ENCODE measurements around the gene ALAD.
"Not testable (repeated sequence)": the region's sequence is repeated elsewhere in the genome, so short reads cannot be mapped to it uniquely, and the experiment has no call there.

Gene ALAD

DNA sequence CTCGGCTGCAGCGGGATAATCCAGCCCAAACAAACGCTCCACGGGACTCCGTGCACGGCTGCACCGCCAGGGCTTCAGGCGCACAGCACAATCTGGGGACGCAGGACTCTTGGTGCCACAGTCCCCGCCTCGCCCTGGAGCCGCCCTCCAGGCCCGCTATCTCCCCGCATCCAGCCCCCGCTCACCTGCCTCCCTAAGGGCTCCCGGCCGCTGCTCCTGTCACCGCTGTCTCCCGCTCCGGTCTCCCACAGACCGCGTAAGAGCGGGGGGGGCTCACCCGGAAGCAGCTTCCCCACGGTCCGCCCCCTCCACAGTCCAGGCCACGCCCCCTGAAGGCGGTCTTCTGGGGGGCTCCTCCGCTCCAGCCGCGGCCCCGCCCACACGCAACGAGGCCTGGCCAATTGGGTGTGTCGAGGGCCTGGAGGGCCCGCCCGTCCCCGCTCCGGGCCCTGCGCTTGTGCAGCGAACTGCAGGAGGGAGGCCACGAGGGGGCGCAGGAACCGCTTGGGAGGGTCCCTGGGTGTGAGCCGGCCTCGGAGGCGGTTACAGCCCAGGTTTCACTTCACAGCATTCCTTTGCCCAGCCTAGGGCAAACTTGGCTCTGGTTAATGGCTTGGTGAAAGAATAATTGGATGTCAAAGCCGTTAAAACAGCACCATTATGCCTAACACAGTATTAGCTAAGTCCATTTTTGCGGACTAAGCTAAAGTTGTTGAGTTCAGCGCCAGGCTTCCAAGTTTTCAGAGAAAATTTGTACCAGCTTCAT is at the start of gene ALAD:
Gene ALAD (minus strand): TSS at position 258 of the 766 bp plus-strand sequence. CDS start 7,725 bp downstream, outside the sequence.
- DNase-seq (ENCODE audit: low read depth) = peak; percentile 98

DNA sequence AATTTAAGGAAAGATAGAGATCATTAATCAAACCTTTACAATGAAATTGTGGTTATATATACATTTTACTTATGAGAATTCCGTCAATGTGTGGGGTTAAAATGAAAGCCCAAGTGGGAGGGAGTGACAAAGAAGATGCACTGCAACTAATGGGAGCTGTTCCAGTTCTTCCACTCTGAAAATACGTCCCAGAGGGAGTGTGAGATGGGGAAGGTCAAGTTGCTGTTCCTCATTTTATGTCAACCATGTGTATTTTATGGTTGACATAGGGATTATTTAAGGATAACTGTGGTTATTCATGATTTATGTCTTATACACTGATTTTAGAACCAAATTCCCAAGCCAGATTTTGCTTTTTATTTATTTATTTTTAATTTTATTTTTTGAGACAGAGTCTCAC is 48.3 kb upstream of the ALAD start:
- no peak for DNase-seq (ENCODE audit: low read depth)

DNA sequence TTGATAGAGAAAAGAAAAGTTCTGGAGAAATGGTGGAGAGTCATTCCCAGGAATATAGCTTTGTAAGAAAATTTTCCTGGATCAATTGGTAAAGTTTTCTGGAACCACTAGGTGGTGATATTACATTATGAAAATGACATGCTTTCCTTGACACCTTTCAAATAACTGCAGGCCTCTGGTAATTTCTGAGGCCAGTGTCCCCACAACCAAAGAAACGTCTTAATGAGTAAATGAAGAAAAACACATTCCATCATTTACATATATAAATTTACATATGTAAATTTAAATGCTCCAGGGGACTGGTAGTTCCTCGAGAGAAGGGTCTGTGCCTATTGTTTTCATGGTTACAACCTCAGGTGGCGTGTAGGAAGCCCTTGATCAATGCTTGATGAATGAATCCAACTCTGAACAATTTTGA is 45.2 kb upstream of the ALAD start:
- DNase-seq (ENCODE audit: low read depth) = peak; percentile 64

DNA sequence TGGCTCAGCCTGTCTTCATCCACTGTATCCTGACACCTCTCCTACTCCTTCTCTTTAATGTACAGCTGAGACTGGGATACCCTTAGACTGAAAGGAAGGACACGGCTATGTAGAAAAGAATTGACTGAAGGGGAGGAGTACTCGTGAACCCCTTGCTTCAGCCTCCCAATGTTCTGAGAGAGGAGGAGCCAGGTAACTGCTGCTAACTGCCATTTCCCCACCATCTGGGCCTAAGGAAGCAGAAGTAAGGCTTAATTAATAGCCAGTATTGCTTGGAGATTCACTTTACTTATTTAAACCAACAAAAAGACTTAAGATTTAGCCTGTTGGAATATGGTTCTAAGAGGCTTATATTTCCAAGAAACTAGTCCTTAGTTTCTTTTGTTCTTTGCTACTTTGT is 43.7 kb upstream of the ALAD start:
- DNase-seq (ENCODE audit: low read depth) = no peak

DNA sequence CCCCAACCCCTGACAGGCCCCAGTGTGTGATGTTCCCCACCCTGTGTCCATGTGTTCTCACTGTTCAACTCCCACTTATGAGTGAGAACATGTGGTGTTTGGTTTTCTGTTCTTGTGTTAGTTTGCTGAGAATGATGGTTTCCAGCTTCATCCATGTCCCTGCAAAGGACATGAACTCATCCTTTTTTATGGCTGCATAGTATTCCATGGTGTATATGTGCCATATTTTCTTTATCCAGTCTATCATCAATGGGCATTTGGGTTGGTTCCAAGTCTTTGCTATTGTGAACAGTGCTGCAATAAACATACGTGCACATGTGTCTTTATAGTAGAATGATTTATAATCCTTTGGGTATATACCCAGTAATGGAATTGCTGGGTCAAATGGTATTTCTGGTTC is 36.6 kb upstream of the ALAD start:
- DNase-seq (ENCODE audit: low read depth) = not testable (repeated sequence)

DNA sequence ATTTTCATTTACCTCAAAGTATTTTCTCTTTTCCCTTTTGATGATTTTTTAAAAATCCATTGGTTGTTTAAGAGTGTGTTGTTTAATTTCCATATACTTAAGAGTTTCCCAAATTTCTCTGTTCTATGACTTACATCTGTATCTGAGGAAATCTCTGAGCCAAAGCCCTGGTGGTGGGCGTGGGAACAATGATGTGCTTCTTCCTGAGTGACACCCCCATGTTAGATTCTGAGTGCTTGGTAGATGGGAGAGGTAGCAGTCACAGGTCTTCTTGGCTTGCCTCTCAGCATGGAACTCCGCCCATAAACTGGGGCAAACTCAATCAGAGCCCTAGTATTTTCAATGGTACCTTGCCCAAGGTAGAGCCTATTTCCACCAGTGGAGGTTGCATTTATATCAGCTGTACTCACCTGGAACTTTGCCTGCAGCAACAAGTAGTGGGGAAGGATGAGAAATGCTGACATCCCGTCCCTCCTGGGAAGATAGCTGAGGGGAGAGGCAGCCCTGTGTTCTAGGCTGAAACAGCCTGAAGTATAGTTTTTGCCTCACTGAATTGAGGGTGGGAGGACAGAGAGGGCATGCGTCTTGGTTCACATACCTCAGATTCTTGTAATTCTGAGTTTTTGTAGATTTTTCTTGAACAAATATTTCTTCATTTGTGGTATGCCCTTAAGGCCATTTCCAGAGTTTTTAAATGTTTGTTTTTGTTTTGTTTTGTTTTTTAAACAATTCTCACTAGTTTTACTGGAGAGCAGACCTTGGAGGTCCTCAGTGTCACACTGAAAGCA is 35.8 kb upstream of the ALAD start:
- DNase-seq (ENCODE audit: low read depth) = peak; percentile 77

DNA sequence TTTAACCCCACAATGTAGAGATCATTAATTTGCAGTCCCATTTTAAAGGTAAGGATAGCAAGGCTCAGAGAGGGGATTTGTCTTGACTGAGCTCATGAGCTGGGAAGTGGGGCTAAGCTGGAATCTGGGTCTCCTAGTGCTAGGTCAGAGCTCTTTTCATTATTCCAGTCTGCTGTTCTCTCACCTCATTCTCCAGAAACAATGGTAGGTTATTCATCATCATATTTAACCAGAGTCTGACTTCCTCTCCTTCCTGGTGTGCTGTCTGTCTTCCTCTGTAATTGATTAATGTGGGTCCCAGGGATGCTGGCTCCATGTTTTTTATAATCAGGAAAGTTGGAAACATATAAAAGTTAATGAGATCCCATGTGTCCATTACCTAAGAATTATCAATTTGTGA is 30.1 kb upstream of the ALAD start:
- no peak for DNase-seq (ENCODE audit: low read depth)

DNA sequence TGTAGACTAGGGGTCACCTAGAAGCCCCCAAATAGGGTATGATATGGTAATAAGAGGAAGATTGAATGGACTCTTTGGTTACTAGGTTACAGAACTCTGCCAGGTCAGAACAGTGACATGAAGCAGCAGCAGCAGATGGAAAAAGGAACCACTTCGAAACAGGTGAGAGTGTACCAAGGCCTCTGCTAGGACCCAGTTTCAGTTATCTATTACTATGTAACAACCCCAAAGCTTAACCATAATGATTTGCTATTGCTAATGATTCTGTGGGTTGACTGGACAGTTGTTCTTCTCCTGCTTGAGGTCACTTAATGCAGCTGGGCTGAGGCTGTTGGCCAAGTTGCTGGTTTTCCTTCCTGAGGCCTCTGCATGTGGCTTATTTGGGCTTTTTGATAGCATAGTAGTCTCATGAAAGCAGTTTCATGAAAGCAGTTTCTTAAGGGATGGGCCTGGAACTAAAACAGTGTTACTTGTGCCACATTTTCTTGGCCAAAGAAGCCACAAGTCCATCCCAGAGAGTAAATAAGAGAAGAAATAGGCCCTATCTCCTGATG is 27.1 kb upstream of the ALAD start:
- DNase-seq (ENCODE audit: low read depth) = no peak

DNA sequence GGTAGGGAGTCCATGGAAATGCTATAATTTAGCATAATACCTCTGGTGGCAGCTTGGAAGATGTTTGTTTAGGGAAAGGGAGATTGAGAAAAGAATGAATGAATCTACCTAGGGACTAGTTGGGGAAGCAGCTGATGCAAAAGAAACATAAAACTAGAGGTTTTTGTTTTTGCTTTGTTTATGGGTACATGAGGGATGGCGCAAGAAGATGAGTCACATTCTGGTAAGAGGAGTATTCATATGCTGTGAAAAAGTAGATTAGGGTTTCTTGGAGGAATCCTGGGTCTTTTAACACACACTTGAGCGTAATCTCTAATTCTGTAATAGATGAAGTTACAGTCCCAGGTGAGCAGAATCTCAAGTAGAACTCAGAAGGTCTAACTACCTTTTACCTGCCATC is 26.5 kb upstream of the ALAD start:
- DNase-seq (ENCODE audit: low read depth) = peak; percentile 44

DNA sequence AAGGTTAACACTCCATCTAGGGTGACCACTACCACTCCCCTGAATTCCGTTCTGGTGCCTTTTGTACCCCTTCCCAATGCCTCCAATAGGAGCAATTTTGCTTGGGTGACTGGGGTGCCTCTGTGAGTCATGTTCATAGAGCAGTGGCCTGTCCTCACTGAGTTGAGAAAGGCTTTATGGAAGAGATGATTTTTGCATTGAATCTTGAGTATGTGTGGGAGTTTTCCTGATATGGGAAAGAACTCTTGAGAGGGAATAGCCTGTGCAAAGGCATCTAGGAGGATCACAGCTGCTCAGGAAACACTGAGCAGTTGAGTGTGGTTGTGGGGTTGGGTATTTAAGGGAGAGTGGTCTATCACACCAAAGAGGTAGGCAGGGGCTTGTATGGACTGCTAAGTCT is 25.6 kb upstream of the ALAD start:
- no peak for DNase-seq (ENCODE audit: low read depth)

DNA sequence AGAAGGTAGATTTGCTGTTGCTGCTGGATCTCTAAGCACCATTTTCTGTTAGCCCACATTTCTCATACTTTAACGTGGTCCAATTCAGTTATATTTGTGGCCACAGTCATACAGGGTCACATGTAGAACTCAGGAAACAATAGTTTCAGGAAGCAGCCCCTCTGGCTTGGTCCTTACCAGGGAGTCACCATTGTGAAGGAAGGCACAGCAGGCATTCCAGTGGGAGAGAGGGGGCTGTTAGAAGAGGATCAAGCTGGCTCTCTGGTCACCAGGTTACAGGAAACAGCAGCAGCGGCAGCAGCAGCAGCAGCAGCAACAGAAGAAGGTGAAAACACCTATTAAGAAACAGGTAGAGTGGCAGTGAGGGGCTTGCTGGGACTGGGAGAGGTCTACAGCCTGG is 24.0 kb upstream of the ALAD start:
- DNase-seq (ENCODE audit: low read depth) = no peak

DNA sequence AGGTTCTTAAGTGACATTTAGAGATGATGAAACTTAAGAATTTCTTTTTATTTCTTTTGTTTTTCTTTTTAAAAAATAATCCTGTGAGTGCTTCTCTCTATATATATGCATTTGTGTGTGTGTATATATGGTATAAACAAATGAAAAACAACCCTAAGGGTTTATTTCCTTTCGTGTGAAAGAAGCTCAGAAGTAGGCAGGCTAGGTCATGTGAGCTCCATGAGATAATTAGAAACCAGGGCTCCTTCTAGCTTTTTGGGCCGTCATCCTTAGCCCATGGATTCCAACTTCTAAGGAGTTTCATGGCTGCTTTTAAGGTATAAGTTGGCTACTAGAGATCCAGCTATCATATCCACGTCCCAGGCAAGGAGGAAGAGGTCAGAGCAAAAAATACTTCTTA is 20.6 kb upstream of the ALAD start:
- DNase-seq (ENCODE audit: low read depth) = no peak

DNA sequence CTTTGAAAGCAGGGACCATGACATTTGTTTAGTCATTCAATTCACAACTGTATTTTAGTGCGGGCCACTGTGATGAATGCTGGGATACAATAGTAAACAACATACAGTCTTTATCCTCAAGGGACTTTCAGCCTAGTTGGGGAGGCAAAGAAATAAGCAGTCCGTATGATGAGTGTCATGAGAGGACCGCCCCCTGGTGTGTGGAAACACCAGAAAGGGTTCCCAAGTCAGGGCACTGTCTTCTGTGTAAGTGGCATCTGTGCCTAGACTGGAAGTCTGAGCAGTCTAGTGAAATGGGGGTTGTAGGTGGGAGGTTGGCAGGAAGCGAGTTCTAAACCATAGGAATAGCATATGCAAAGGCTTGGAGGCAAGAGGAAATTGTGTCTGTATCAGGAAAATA is 16.3 kb upstream of the ALAD start:
- DNase-seq (ENCODE audit: low read depth) = no peak

DNA sequence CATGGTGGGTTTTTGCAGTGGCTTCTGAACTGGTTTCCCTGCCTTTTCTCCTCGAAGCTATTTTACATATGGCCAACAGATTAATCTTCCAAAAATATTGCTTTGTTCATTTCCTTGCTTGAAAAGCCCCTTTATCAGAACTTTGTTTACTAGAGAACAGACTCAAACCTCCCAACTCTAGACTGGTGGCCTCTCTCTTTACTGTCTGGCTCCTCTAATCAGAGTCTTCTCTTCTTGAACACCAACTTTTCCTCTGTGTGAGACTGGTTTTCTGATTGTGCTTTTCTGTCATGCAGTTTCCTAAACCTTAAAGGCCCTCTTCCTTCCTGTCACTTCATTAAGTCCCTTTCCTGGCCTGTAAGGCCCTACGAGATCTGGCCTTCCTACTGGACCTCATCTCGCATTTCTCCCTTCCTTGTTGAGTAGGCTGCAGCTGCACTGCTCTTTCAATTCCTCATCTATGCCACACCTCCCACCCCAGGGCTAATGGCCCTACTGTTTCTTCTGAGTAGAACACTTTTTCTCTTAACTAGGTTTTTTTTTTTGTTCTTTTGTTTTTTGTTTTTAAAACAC is 15.2 kb upstream of the ALAD start:
- DNase-seq (ENCODE audit: low read depth) = no peak

DNA sequence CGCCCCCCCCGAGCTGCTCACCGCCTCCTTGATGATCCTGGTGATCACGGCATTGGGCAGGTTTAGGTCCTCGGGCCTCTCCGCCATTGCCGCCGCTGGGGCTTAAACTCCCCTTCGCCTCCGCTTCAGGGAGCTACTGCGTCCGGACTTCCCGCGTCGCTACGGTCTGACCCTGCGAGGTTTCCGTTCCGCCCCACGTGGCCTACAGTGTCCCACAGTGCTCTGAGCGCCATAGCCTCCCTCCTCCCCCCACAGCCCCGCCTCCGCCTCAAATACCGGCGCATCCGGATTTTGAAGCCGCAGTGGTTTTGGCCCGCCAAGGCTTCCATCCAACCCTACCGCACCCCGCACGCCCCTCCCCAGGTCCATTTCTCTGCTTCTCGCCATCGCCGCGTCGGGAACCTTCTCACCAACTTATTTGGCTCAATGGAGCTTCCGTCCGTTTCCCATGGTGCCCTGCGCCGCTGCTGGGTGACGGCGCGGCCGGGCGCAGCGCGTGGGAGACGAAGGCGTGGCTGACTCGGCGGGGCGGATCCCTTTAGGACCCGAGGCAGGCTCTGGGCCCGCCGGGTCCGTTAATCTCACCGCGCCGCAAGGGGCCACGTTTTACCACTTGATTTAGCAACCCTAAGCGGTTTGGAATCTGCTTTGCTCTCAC is 9.3 kb upstream of the ALAD start, which contains the start of the genes C9orf43 and POLE3:
Gene C9orf43 (plus strand): TSS at position 541 of the 658 bp plus-strand sequence. CDS start 2,747 bp downstream, outside the sequence.
Gene POLE3 (minus strand): TSS at position 469 of the 658 bp plus-strand sequence. CDS start 382 bp downstream, at position 87.
- DNase-seq (ENCODE audit: low read depth) = peak; percentile 95

DNA sequence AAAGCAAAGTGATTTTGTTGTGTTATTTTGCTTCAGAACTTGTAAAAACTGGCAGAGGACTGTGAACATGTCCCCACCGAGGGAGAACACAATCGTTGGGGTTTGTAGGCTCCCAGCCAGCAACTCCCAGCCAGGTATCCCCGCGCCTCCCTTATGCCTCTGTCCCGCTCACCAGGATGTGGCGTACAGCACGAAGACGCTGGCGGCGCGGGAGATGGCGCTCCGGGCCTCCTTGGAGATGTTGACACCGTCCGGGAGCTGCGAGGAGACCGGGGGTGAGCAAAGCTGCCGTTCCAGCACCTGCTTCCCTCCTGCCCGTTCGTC is 8.8 kb upstream of the ALAD start:
- no peak for DNase-seq (ENCODE audit: low read depth)

DNA sequence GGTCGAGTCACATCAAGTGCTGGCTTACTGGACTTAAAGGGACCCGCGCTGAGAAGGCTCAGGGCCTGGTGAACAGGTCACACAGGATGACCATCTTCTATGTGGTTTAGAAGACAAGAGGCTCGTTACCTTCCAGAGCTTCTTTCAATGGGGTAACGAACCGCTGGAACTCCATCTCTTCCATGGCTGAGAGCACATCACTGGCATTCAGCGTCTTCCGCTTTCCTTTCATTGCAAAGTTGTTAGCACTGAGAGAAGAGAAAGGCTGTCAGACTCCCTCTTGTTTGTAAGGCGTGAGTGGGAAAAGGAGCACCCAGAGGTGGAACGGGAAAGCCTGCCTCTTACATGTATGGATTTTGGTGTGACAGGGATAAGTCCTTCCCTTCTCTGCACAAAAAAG is 8.4 kb upstream of the ALAD start:
- DNase-seq (ENCODE audit: low read depth) = no peak

DNA sequence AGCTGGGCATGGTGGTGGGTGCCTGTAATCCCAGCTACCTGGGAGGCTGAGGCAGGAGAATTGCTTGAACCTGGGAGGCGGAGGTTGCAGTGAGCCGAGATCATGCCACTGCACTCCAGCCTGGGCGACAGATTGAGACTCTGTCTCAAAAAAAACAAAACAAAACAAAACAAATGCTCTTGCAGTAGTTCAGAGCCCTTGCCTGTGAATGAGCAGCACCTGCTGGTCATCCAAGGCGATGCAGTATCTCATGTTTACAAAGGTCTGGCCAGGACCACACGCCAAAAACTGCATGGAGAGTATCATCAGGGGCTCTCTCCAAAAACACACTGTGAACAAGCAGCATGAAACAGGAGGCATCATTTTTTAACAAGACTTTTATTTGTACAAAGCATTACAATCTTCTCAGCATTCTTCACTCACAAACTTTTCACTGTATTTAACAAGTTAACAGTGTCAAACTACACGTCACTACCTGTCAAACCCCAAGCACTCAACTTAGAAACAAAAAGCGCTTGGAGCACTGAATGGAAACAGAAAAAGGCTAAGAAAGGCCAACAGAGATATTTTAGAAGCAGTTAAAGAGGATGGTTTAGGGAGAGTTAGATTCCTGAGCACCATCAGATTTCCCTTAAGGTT is 5.9 kb upstream of the ALAD start:
- DNase-seq (ENCODE audit: low read depth) = peak; percentile 73

DNA sequence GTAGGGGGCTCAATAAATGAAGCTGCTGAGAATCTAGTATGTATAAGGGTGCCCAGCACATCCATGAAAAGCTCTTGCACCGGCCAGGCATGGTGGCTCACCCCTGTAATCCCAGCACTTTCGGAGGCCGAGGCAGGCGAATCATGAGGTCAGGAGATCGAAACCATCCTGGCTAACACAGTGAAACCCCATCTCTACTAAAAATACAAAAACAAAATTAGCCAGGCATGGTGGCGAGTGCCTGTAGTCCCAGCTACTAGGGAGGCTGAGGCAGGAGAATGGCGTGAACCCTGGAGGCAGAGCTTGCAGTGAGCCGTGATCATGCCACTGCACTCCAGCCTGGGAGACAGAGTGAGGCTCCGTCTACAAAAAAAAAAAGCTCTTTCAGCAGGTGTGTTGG is 5.3 kb upstream of the ALAD start:
- DNase-seq (ENCODE audit: low read depth) = not testable (repeated sequence)

DNA sequence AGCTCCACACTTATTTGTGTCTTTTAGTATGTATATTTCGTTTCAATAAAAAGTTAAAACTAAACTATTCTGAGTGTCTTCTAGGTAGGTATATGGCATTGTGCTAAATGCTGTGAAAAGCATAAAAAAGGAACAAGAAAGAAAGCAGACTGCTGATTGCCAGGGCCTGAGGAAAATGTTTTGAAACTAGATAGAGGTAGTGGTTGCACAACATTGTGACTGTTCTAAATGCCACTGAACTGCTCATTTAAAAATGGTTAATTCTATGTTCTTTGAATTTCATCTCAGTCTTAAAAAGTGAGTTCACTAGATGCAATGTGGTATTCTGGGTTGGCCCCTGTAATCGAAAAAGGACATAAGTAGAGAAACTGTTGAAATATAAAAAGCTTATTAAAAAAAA is 2.6 kb upstream of the ALAD start:
- DNase-seq (ENCODE audit: low read depth) = no peak

DNA sequence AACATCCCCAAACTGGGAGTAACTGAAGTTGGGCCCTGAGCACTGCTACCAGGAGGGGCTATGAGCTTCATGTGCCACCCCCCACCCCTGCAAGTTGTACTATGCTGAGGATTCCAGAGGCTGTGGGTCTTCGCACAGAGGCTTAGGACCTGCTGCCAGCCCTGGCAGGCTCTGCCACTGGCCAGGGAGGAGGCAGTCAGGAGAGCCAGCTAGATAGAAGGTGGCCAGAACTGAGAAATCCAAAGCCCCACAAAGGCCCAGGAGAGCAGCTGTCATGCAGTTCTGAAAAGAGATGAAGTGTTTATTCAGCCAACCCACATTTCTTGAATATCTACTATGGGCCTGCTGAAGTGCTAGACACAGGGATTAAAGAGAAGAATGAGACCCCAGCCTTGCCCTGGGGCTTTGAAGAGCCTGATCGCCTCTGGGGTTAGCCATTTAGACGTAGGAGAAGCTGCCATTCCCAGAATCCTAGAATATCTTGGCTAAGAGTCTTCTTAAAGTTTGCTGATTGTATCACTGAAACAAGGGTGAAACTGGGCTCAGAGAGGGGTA is 1.4 kb downstream of the ALAD start:
- no peak for DNase-seq (ENCODE audit: low read depth)

Data from EH (cell line).